PC-3 (cell line): Measurements from ENCODE around the gene ALKBH6. TPM values are rescaled to one million over a fixed set of nuclear protein-coding genes. Genes with fewer than 3 reads are reported as not detected.
"Not testable (repeated sequence)": the region's sequence is repeated elsewhere in the genome, so short reads cannot be mapped to it uniquely, and the experiment has no call there.

Experiments used
- ATAC-seq: fragments of 200-7000 bp; cut with Tn5 transposase; 2 replicates; pipeline ENCODE4 v1.9.1; 2020; ENCODE audit warnings: mild to moderate bottlenecking, moderate library complexity
- BruUV-seq: library from RNA; stranded (reverse); fragments of 400-500 nt; replicated peaks from 2 replicates; lab custom pipeline; 2021; lab: Mats Ljungman, UMichigan
- CTCF ChIA-PET: fragments of 300-600 bp; sonication (Branson Sonifier 250); formaldehyde crosslinking; loops from one replicate; lab custom pipeline; 2022; ENCODE audit warnings: antibody characterized with exemption; lab: Charles Lee
- POLR2A ChIA-PET: fragments of 300-600 bp; sonication (Branson Sonifier 250); formaldehyde crosslinking; loops from one replicate; lab custom pipeline; 2022; ENCODE audit warnings: antibody characterized with exemption; ENCODE audit not compliant: unreplicated experiment; lab: Charles Lee
- DNase-seq: peaks from one replicate; pipeline ENCODE4 v3.0.0-alpha.2; 2015
- H2AFZ ChIP-seq: fragments of 300-600 bp; sonication (generic); 2 replicates; pipeline ENCODE4 v1.6.0; 2016; ENCODE audit warnings: antibody characterized with exemption, low read length
- H3F3A ChIP-seq: fragments of 300-600 bp; sonication (generic); one replicate; pipeline ENCODE4 v1.6.0; 2017; ENCODE audit warnings: antibody characterized with exemption, low read length, control low read depth, mild to moderate bottlenecking; ENCODE audit not compliant: unreplicated experiment
- H3K27ac ChIP-seq: fragments of 300-600 bp; sonication (generic); 2 replicates; pipeline ENCODE4 v1.5.1; 2016; ENCODE audit warnings: mild to moderate bottlenecking, low read length
- H3K27me3 ChIP-seq: fragments of 300-600 bp; sonication (generic); 2 replicates; pipeline ENCODE4 v1.6.1; 2016; ENCODE audit warnings: low read length, mixed read lengths
- H3K36me3 ChIP-seq: fragments of 300-600 bp; sonication (generic); 2 replicates; pipeline ENCODE4 v1.6.1; 2016; ENCODE audit warnings: low read depth, mixed run types, low read length, mixed read lengths
- H3K4me1 ChIP-seq: fragments of 300-600 bp; sonication (generic); 2 replicates; pipeline ENCODE4 v1.5.1; 2016; ENCODE audit warnings: low read length; ENCODE audit not compliant: insufficient read depth
- H3K4me2 ChIP-seq: fragments of 300-600 bp; sonication (generic); 2 replicates; pipeline ENCODE4 v1.6.0; 2016; ENCODE audit warnings: low read length
- H3K4me3 ChIP-seq: fragments of 300-600 bp; sonication (generic); 2 replicates; pipeline ENCODE4 v1.5.1; 2016; ENCODE audit warnings: mild to moderate bottlenecking, low read length, mixed read lengths
- H3K79me2 ChIP-seq: fragments of 300-600 bp; sonication (generic); 2 replicates; pipeline ENCODE4 v1.6.1; 2017; ENCODE audit warnings: low read length, mixed read lengths
- H3K9ac ChIP-seq: fragments of 300-600 bp; sonication (generic); 2 replicates; pipeline ENCODE4 v1.6.0; 2016; ENCODE audit warnings: mild to moderate bottlenecking, low read length
- H3K9me2 ChIP-seq: fragments of 300-600 bp; sonication (generic); replicated peaks from 2 replicates; pipeline ENCODE4 v1.6.1; 2016; ENCODE audit warnings: mixed run types, low read length, mixed read lengths
- H3K9me3 ChIP-seq: fragments of 300-600 bp; sonication (generic); 2 replicates; pipeline ENCODE4 v1.6.1; 2016; ENCODE audit warnings: low read length, mixed read lengths
- H4K20me1 ChIP-seq: fragments of 300-600 bp; sonication (generic); 2 replicates; pipeline ENCODE4 v1.6.1; 2016; ENCODE audit warnings: low read length, mixed read lengths
- EZH2 ChIP-seq: fragments of 300-600 bp; sonication (generic); IDR thresholded peaks from one replicate; pipeline ENCODE4 v1.6.1; 2017; ENCODE audit warnings: antibody characterized with exemption, mild to moderate bottlenecking, low read length; ENCODE audit not compliant: unreplicated experiment
- EZH2phosphoT487 ChIP-seq: fragments of 300-600 bp; sonication (generic); IDR thresholded peaks from 2 replicates; pipeline ENCODE4 v1.6.1; 2018; ENCODE audit warnings: mild to moderate bottlenecking, antibody characterized with exemption, low read length, borderline replicate concordance
- intact Hi-C: fragments of 100-400 bp; cut with micrococcal nuclease; formaldehyde crosslinking; loops from 2 replicates; pipeline ENCODE4 v1.9.0; 2023
- total RNA-seq: library from RNA; depleted of rRNA; stranded (reverse); fragments of >200 nt; gene quantifications from 2 replicates; pipeline ENCODE4 v1.2.3, GENCODE V29; 2014
- TF ChIP-seq, protein P1 (sequence below): fragments of 300-600 bp; sonication (generic); conservative IDR thresholded peaks from 2 replicates; pipeline ENCODE4 v1.5.1; 2017; ENCODE audit warnings: antibody characterized with exemption, low read depth, mild to moderate bottlenecking, low read length

ALKBH6 gene
- total RNA-seq, 1 experiment from 2014 or later = 38.4 TPM

DNA sequence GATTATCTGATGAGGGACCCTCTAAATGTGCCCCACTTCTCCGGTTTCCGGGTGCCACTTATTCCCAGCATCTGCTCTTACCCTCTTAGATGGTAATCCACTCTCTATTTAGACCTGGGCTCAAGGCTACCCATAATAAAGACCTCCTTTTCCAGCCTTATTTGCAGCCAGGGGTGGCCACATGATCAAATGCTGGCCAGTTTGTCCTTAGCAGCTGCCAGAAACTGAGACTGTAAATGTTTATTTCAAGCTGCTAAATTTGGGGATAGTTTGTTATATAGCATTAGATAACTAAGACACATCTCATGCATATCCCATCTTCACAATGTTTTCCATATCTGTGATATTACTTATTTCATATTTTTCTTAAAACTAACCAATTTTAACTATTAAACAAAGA is 29.9 kb upstream of the ALKBH6 start:
- intact Hi-C loops = no loop called here
- TF ChIP-seq EZH2 (no peak), EZH2phosphoT487 (no peak)
- TF ChIP-seq, protein P1, sequence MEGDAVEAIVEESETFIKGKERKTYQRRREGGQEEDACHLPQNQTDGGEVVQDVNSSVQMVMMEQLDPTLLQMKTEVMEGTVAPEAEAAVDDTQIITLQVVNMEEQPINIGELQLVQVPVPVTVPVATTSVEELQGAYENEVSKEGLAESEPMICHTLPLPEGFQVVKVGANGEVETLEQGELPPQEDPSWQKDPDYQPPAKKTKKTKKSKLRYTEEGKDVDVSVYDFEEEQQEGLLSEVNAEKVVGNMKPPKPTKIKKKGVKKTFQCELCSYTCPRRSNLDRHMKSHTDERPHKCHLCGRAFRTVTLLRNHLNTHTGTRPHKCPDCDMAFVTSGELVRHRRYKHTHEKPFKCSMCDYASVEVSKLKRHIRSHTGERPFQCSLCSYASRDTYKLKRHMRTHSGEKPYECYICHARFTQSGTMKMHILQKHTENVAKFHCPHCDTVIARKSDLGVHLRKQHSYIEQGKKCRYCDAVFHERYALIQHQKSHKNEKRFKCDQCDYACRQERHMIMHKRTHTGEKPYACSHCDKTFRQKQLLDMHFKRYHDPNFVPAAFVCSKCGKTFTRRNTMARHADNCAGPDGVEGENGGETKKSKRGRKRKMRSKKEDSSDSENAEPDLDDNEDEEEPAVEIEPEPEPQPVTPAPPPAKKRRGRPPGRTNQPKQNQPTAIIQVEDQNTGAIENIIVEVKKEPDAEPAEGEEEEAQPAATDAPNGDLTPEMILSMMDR = no peak
- H2AFZ ChIP-seq = no peak overlapping the region
- H3K79me2 ChIP-seq = no peaks in the 10 kb centered on the region
- no peak for ATAC-seq
- H3K9me3 ChIP-seq = no peaks in the 10 kb centered on the region
- no peaks in the 10 kb centered on the region for H4K20me1 ChIP-seq
- H3F3A ChIP-seq = no peaks in the 10 kb centered on the region
- no peak overlapping the region for H3K27ac ChIP-seq
- no peak overlapping the region for H3K4me2 ChIP-seq
- DNase-seq = no peak
- no TSS peak for BruUV-seq
- ChIA-PET POLR2A (no interaction called here), CTCF (no interaction called here)
- H3K9me2 ChIP-seq = no peaks in the 10 kb centered on the region
- H3K4me1 ChIP-seq = no peaks in the 10 kb centered on the region
- no peaks in the 10 kb centered on the region for H3K27me3 ChIP-seq
- H3K36me3 ChIP-seq = no peaks in the 10 kb centered on the region
- no peak overlapping the region for H3K9ac ChIP-seq
- H3K4me3 ChIP-seq = no peak overlapping the region

DNA sequence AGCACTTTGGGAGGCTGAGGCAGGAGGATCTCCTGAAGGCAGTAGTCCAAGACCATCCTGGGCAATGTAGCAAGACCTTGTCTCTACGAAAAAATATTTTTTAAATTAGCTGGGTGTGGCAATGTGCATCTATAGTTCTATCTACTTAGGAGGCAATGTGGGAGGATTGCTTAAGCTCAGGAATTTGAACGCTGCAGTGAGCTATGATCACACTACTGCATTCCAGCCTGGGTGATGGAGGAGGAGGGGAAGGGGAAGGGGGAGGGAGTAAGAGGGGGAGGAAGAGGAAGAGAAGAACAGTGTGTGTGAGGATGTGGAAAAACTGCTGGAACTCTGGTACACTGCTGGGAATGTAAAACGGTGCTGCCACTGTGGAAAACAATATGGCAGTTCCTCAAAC is 27.8 kb upstream of the ALKBH6 start:
- ATAC-seq = no peak
- H3K4me3 ChIP-seq = no peak overlapping the region
- CTCF ChIA-PET = no interaction called here
- H3K36me3 ChIP-seq = no peaks in the 10 kb centered on the region
- no peaks in the 10 kb centered on the region for H3K9me2 ChIP-seq
- no peak overlapping the region for H3K4me2 ChIP-seq
- no peaks in the 10 kb centered on the region for H4K20me1 ChIP-seq
- no peak overlapping the region for H3K27ac ChIP-seq
- no peak overlapping the region for H3K9ac ChIP-seq
- H3K79me2 ChIP-seq = no peaks in the 10 kb centered on the region
- H3K4me1 ChIP-seq = no peaks in the 10 kb centered on the region
- H2AFZ ChIP-seq = no peak overlapping the region
- TF ChIP-seq, protein P1 = no peak
- peak; percentile 9 for DNase-seq
- H3F3A ChIP-seq = no peaks in the 10 kb centered on the region
- POLR2A ChIA-PET = no interaction called here
- intact Hi-C loops = no loop called here
- no peaks in the 10 kb centered on the region for H3K27me3 ChIP-seq
- H3K9me3 ChIP-seq = no peaks in the 10 kb centered on the region
- BruUV-seq = no TSS peak

DNA sequence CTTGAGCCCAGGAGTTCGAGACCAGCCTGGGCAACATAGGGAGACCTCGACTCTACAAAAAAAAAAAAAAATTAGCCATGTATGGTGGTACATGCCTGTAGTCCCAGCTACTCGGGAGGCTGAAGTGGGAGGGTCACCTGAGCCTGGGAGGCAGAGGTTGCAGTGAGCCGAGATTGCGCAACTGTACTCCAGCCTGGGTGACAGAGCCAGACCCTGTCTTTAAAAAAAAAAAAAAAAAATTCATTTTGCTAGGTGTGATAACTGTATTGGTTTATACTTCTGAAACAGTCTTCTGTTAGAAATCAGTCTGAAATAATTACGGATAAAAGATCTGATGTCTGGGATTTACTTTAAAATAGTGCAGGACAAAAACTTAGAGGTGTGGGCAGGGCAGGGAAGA is 27.1 kb upstream of the ALKBH6 start:
- ATAC-seq, H3K27me3 ChIP-seq, H3K4me2 ChIP-seq, H3K27ac ChIP-seq, H3K79me2 ChIP-seq, H4K20me1 ChIP-seq, H3K36me3 ChIP-seq, H3K9ac ChIP-seq, H3K4me3 ChIP-seq, BruUV-seq, DNase-seq, H3K9me2 ChIP-seq, H3K9me3 ChIP-seq, POLR2A ChIA-PET, H3K4me1 ChIP-seq, intact Hi-C loops, H3F3A ChIP-seq, H2AFZ ChIP-seq: not testable (repeated sequence)
- CTCF ChIA-PET = interaction anchor here (0.6 kb wide), 1 partner anchor 12 kb away, joined by 3 read pairs; no protein-coding TSS in a partner anchor
